NCI-H2107 treated with DMSO at 0.1 percent for 48 hours (cell line): ENCODE results near the gene MRS2.
"Not testable (repeated sequence)": the region's sequence is repeated elsewhere in the genome, so short reads cannot be mapped to it uniquely, and the experiment has no call there.

Source experiments
- DNase-seq: peaks from one replicate; lab custom pipeline; 2025; ENCODE audit not compliant: unreplicated experiment; lab: John Stamatoyannopoulos, UW

Gene MRS2

DNA sequence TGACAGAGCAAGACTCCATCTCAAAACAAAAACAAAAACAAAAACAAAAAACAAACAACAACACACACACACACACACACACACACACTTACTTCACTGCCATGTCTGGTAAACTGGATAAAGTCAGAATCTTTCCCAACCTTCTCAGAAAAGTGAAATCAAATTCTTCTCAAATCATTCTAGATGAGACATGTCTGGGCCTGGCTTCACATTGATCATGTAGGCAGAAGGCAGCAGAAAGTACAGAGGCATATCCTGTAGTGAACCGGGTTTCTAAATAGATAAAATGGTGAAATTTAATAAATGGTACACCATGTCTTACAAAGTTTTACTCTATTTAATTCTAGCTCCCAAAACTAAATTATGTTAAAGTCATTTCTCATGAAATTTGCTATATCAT, 14.9 kb upstream of the MRS2 start:
- no peak for DNase-seq

DNA sequence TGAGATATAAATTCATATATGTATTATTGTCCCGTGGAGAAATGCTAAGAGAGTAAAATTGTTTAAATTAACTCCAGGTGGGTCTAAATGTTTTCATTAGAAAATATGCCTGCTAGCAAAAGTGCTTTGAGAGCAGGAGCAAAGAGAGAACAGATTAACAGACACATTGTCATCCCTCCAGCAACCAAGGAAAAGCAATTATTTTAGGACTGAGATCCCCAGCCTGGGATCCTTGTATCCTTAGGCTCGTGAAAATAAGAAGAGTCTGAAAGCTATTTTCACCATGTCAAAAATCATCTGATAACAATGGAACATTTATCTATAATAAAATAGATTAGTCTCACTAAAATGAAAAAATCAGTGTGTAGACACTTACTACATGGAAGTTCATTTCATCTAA, 11.5 kb upstream of the MRS2 start:
- DNase-seq: no peak

GRCh38 chr6:24391756-24392405, 10.9 kb upstream of the MRS2 start:
- DNase-seq: no peak

DNA sequence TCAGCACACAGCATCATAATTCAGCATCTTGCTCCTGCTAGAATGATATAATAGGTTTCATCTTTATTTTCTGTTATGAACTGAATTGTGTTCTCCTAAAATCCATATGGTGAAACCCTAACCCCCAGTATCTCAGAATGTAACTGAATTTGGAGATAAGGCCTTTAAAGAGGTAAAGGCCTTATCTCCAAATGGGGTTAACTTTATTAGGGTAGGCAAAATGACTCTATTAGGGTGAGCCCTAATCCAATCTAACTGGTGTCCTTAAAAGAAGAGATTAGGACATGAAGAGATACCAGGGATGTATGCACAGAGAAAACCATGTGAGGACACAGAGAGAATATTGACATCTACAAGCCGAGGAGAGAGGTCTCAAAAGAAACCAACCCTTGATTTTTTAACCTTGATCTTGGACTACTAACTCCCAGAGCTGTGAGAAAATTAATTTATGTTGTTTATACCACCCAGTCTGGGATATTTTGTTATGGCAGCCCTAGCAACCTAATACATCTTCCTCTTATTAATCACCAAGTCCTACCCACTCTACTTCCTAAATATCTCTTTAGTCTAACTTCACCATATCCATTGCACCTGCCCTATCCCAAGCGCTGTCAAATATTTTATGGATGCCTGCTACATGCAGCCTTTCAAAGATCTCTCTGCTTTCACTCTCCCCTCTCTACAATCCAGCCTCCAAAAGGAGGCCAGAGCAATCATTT, 8.5 kb upstream of the MRS2 start:
- no peak for DNase-seq

DNA sequence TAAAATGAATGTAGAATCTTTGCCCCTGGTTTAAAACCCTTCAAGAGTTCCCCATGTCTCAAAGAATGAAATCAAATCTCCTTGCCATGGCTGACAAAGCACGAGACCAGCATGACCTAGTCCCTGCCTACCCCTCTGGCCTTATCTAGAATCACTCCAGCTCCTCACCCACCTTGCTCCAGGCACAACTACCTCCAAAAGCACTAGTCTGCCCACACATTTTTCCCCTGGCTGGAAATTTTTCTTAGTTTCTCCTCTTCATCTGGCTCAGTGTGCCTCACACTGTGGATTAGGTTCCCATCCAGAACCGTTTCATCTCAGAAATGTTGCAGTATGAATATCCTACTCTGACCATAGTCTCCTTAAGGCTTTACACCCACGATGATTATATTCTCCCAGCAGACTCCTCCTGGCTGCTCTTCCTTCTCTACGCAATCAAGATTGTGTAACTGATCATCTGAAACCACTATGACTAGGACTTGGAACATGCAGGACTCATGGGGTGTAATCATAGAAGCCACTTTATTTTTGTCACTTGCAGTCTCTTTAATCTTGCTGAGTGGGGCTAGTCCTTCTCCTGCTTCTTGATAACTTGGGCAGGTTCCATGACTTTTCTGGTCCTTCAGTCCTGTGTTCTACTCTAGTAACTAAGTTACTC, 7.8 kb upstream of the MRS2 start:
- no peak for DNase-seq

DNA sequence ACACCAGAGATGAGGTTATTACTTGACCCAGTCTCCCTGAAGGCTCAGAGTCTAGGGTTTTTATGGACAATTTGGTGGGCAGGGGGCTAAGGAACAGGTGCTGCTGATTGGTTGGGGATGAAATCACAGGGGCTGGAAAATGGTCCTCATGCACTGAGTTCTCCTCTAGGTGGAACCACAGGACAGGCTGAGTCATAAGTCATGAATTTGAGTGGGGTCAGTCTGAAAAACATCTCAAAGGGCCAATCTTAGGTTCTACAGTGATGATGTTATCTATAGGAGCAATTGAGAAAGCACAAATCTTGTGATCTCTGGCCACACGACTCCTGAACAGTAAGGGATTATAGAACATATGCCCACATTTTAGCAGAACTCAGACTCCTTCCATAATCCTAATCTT, 5.9 kb upstream of the MRS2 start:
- DNase-seq: no peak

- no peak for DNase-seq
These were observed 5.1 kb upstream of the MRS2 start for GRCh38 chr6:24397631-24398030.

GRCh38 chr6:24400045-24401039, 2.4 kb upstream of the MRS2 start:
- not testable (repeated sequence) for DNase-seq

GRCh38 chr6:24401458-24401857, 1.3 kb upstream of the MRS2 start:
- no peak for DNase-seq

DNA sequence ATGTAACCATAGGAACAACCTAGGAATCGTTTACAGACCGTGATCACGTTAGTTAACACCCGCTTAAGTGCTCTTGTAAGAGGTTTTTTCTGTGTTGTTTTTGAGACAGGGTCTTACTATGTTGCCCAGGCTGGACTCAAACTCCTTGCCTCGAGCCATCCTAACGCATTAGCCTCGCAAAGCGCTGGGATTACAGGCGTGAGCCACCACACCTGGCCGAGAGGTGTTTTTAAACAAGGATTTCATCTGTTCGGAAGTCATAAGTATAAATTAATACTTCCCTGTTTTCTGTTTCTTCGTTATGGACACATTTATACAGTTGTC, 727 bp downstream of the MRS2 start:
- no peak for DNase-seq

GRCh38 chr6:24405262-24405661, 2.5 kb downstream of the MRS2 start:
- DNase-seq: no peak

DNA sequence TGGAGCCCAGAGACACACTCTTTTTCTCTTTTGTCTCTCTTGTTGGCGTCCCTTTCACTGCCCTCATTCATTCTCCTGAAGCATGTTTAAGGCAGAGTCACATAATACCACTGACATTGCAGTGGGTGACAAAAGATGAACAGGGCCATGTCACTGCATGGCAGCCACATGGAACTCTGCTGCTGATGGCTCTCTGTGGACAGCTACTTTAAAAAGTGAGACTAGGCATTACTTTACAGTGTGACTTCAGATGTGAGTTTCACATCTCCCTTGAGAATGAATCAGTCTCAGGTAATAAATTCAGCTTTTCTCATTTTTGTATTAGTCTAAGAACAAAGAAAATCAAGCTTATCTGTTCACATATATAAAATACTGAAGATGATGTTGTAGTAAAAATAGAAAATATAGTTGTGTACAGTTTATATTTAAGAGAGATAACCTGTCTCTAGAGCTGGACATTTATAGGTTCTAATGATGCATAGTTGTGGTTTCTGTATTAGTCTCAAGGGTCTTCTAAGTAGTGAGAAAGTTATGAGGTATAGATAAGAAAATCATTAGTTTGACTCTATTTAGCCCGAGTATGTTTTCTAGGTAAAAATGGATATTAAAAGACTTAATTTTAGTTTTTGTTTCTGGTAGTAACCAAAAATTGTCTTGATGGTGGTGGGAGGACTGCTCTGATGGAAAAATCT, 6.1 kb downstream of the MRS2 start:
- DNase-seq: no peak

GRCh38 chr6:24410622-24411021, 7.9 kb downstream of the MRS2 start:
- DNase-seq: no peak

GRCh38 chr6:24412294-24412693, 9.6 kb downstream of the MRS2 start:
- no peak for DNase-seq

GRCh38 chr6:24414531-24414930, 11.8 kb downstream of the MRS2 start:
- DNase-seq: not testable (repeated sequence)

DNA sequence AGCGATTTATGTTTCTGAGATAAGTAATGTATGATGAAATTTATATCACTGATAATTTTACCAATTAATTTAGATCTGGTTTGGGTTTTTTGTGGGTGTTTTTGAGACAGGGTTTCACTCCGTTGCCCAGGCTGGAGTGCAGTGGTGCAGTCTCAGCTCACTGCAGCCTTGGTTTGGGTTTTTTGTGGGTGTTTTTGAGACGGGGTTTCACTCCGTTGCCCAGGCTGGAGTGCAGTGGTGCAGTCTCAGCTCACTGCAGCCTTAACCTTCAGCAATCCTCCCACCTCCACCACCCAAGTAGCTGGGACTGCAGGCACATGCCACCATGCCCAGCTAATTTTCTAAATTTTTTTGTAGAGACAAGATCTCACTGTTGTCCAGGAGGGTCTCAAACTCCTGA, 13.0 kb downstream of the MRS2 start:
- no peak for DNase-seq

DNA sequence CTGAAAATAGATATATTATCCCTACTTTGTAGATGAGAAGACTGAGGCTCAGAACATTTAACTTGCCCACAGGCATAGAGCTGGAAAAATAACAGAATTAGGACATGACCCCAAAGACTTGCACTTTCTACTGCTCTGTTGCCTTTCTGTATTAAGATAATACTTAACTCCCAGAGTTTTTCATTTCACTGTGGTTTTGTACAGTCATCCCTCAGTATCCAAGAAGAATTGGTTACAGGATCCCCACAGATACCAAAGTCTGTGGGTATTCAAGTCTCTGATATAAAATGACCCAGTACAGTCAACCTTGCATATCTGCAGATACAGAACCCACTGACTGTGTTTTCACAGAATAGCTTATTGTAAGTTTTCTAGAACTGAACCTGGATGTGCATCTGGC, 16.8 kb downstream of the MRS2 start:
- DNase-seq: no peak

DNA sequence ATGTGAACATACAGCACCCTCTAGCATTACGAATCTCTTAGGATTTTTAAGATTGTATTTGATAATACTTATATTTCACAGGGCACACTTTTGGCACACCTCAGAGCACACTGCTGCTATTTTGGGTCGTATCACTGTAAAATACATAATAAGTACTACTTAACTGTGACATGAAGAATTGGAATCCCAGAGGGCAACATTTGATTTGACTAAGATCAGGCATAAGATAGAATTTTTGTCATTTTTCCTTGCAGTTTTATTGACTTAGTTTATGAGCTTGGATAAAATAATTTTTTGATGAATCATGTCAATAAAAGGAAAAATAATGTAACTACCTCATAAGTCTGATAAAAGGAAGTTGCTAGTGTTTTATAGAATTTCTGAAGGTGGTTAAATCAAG, 22.4 kb downstream of the MRS2 start:
- no peak for DNase-seq

DNA sequence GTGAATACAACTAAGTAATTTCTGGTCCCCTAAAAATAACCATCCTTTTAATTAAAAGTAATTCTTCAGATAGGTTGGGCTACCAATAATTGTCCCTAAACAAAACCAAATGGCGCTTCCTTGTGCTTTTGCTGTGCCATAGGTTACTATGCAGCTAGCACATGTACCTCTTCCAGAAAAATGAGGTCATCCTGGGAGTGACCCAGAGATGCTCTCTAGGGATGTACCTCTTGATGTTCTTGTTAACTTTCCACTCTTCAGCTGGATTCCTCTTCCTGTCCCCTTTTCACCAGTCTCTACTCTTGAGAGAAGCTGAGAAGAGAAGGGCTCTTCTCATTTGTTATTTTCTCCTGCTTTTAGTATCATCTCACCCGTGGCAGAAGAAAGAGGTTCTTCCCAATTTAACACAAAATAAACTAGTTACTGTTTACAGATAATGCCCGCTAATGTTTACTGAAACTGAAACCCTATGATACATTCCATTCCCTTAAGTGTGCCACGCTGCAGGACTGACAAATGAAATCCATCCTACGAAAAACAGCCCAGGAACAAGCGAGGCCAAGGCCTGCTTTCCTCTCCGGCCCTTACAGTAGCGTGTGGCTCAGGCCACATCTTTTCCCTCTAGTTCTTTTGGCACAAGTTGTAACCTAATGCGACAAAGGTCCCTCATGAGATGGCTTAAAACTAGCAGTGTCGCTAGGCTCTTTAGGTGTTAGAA, 24.2 kb downstream of the MRS2 start:
- no peak for DNase-seq

GRCh38 chr6:24428615-24429014, 25.9 kb downstream of the MRS2 start:
- no peak for DNase-seq
